HG03280 (cell line): ENCODE data around the gene AOC1.
"Not testable (repeated sequence)": the region's sequence is repeated elsewhere in the genome, so short reads cannot be mapped to it uniquely, and the experiment has no call there.

Experiments
- ATAC-seq: cut with Tn5 transposase; IDR thresholded peaks from one replicate; pipeline ENCODE4 v1.9.1; 2021; ENCODE audit warnings: mild to moderate bottlenecking, moderate library complexity; ENCODE audit not compliant: unreplicated experiment

AOC1 gene, protein sequence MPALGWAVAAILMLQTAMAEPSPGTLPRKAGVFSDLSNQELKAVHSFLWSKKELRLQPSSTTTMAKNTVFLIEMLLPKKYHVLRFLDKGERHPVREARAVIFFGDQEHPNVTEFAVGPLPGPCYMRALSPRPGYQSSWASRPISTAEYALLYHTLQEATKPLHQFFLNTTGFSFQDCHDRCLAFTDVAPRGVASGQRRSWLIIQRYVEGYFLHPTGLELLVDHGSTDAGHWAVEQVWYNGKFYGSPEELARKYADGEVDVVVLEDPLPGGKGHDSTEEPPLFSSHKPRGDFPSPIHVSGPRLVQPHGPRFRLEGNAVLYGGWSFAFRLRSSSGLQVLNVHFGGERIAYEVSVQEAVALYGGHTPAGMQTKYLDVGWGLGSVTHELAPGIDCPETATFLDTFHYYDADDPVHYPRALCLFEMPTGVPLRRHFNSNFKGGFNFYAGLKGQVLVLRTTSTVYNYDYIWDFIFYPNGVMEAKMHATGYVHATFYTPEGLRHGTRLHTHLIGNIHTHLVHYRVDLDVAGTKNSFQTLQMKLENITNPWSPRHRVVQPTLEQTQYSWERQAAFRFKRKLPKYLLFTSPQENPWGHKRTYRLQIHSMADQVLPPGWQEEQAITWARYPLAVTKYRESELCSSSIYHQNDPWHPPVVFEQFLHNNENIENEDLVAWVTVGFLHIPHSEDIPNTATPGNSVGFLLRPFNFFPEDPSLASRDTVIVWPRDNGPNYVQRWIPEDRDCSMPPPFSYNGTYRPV

GRCh38 chr7:150852371-150852905 is at the start of gene AOC1:
Gene AOC1 (plus strand): TSS chr7:150852517. CDS start chr7:150856471, 3,954 bp downstream.
- ATAC-seq: no peak

GRCh38 chr7:150803161-150803860 is 49.0 kb upstream of the AOC1 start:
- ATAC-seq: no peak

- ATAC-seq: no peak
Measured at GRCh38 chr7:150804802-150805201, 47.5 kb upstream of the AOC1 start.

GRCh38 chr7:150805864-150806263 is 46.5 kb upstream of the AOC1 start:
- no peak for ATAC-seq

DNA sequence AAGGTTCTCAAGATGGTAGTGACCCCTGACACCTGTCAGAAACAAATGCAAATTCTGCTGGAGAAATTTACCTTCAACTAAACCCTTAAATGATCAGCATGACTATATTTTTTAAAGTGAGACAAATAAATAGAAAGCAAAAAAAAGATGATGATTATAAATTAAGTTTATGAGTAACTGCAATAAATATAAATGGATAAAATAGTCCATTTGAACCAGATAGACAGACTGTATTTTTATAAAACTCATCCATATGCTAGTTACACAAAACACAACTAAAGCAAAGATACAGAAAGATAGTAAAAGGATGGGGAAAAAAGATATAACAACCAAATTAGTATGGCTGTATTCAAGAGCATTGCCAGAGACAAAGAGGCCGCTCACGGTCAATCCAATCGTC is 45.9 kb upstream of the AOC1 start:
- no peak for ATAC-seq

- no peak for ATAC-seq
Measured at GRCh38 chr7:150806863-150807262, 45.5 kb upstream of the AOC1 start.

DNA sequence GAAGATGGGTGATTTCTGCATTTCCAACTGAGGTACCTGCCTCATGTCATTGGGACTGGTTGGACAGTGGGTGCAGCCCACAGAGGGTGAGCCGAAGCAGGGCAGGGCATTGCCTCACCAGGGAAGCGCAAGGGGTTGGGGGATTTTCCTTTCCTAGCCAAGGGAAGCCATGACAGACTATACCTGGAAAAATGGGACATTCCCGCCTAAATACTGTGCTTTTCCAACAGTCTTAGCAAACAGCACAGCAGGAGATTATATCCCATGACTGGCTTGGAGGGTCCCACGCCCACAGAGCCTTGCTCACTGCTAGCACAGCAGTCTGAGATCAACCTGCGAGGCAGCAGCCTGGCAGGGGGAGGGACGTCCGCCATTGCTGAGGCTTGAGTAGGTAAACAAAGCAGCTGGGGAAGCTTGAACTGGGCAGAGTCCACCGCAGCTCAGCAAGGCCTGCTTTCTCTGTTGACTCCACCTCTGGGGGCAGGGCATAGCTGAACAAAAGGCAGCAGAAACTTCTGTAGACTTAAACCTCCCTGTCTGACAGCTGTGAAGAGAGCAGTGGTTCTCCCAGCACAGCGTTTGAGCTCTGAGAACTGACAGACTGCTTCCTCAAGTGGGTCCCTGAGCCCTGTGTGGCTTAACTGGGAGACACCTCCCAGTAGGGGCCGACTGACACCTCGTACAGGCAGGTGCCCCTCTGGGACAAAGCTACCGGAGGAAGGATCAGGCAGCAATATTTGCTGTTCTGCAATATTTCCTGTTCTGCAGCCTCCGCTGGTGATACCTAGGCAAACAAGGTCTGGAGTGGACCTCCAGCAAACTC is 44.5 kb upstream of the AOC1 start:
- ATAC-seq: not testable (repeated sequence)

- no peak for ATAC-seq
Measured at GRCh38 chr7:150814328-150815001, 37.9 kb upstream of the AOC1 start.

DNA sequence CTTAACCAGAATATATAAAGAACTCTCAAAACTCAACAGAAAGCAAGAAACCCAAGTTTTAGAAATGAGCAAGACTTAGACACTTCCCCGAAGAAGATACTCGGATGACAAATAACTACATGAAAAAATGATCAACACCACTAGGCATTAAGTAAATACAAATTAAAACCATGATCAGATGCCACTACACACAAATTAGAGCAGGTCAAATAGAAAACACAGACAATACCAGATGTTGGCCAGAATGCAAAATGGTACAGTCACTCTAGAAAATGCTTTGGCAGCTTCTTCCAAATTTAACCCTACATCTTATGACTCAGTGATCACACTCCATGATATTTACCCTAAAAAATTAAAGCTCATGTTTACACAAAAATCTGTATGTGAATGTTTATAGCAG is 33.3 kb upstream of the AOC1 start:
- no peak for ATAC-seq

DNA sequence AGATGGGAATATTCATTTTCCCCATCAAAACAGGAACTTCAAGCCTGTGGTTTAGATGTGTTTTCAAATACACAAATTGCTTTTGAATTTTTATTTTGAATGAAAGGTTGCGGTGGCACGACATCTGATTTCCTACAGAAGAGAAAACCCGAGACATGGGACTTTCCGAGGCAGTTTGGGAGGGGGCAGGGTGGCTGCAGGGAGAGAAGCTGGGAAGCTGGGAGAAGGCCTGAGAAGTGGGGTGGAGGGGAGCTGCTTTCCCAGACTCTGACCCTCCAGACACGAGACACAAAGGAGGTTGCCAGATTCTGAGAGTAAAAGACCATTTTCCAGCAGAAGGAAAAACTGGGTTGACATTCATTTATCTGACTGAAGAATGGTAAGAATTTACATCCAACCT is 32.2 kb upstream of the AOC1 start:
- no peak for ATAC-seq

- ATAC-seq: no peak
Measured at GRCh38 chr7:150820578-150821198, 31.6 kb upstream of the AOC1 start.

- ATAC-seq: no peak
Measured at GRCh38 chr7:150823043-150823442, 29.3 kb upstream of the AOC1 start.

DNA sequence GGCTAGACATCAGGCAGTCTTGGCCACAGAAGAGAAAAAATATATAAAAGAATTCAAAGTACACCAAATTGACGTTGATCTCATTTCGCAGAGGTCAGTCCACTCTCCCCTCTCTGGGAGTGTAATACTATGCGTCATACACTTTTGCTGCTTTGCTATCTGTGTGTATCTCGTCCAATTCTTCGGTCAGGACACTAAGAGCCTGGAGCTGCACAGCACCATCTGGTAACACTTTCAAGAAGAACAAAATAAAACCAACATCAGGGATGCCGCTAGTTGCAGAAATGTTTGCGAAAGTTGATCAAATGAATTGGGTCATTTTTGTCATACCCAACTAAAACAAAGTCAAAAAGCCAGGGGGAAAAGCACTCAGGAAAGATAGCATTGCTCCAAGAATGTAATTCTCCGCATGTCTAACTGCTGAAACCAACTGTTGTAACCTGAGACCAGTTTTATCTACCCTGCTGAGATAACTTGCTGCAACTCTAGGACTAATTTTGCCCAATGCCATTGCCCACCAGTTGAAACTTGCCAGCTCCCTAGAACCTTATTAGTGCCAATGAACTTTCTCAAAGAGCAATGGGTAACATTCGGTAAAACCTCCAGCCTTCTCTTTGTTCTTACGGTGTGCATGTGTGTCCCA is 28.7 kb upstream of the AOC1 start:
- no peak for ATAC-seq

DNA sequence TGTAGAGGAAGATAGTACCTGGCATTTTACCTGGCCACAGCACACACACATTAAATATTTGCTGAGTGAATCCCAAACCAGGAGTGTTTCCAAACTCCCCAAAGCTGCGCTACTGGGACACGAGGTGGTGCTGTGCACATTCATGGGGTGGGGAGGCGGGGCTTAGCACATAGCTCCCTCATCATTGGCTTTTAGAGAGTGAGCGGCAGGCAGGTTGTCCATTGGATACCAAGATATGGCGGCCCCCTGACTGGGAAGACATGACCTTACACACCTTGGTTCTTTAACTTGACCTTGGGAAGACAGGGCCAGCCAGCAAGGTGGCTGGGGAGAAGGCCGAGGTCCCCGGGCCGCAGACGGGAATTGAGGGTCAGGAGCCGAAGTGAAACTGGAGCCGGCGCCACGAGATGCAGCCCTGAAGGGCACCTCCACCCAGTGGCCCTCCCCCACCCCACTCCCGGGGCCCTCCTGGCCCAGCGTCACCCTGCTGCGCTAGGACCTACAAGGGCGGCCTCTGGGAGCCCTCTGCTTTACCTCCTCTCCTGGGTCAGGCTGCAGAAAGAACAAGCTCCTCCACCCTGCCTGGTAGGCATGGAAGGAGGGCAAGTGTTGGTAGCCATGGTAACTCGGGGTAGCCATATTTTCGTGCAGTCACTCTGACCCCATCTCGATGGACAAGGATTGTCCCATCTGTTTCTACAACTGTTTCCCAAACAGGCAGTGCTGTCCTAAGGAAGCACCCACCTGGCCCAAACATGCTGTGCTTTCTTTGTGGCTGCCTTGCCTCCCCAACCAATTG is 27.7 kb upstream of the AOC1 start:
- no peak for ATAC-seq

- no peak for ATAC-seq
Measured at GRCh38 chr7:150826061-150826849, 26.1 kb upstream of the AOC1 start.

GRCh38 chr7:150828384-150828783 is 23.9 kb upstream of the AOC1 start:
- no peak for ATAC-seq

DNA sequence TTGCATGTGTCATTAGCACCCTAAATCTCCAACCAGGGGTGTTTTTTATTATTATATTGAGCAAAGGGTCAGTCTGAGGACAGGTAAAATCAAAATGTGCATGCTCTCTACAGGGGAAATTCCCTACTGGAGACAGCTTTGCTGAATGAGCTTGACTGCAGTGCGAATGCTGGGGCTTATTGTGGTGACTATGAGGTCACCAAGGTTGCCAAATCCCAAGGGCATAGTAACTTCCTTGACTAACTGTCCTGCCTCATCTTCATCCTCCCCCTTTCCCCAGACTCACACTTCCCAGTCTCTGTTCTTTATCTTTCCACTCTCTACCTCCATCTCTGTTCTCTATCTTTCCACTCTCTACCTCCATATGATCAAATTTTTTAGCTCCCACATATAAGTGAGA is 22.9 kb upstream of the AOC1 start:
- no peak for ATAC-seq
